Activated effector memory CD4-positive, alpha-beta T cell treated with Interleukin-2 at 50 U/mL for 16 hours (primary cell): ENCODE data around the gene GAGE12J.
"Not testable (repeated sequence)": the region's sequence is repeated elsewhere in the genome, so short reads cannot be mapped to it uniquely, and the experiment has no call there.

Experiments
- DNase-seq: peaks from one replicate; pipeline ENCODE4 v3.0.0-alpha.2; 2020

GAGE12J gene

DNA sequence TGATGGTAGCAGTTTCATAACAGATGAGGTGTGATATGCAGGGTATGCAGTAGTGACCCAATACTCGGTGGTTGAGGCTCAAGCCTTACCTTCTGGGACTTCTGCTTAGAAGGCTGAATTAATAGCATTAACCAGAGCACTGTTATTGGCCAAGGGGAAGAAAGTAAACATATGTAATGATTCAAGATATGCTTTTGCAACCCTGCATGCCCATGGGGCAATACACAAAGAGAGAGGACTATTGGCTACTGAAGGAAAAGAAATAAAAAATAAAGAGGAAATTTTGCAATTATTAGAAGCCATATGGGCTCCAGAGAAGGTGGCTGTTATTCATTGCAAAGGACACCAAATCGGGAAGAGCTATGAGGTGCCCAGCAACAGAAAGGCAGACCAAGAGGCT lies 9.7 kb upstream of the GAGE12J start:
- no peak for DNase-seq

DNA sequence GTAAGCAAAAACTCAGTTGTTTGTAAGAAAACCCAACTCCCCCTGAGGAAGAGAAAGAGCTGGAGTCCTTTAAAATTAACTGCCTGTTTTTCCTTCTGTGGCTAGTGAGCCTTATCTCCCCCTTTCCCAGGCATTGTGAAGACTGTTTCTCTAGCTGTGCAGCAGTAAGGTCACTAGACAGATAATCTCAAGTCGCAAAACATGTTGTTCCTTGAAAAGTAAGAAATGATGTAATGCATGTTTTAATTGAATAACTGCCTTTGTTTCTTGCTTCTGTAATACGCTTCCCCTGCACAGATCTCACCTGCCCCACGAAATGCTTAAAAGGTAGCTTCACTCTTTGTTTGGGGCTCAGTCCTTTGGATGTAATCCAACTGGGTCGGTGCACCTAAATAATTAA lies 5.8 kb upstream of the GAGE12J start:
- DNase-seq = no peak

DNA sequence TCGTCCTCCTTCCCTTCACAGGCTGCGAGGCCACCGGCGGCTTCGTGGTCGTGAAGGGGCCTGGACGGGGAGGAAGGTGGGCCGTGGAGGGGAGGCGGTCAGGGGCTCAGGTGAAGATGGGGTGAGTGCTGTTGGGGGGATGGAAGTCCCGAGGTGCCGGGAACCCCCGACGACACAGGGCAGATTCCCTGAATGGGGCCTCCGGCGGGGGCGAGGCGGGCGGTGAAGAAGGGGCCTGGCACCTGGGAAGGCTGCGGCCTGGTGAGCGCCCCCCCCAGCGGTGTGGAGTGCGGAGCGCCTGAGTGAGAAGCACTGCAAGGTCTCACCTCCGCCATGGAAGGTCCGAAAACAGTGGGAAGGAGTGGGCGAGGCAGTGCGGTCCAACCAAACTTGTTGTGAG lies 429 bp downstream of the GAGE12J start:
- DNase-seq = not testable (repeated sequence)

DNA sequence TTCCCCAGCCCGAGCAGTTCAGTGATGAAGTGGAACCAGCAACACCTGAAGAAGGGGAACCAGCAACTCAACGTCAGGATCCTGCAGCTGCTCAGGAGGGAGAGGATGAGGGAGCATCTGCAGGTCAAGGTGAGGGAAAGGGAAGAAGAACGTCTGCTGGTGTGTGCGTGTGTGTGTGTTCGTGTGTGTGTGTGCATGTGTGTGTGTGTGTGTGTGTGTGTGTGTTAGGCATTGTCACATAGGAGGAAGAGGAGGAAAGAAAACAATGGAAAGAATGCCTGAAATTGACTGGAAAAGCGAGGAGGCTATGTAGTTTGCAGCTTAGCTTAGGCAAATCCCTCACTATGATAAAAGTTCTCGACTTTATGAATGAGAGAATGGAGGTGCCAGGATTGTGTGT lies 1.9 kb downstream of the GAGE12J start:
- DNase-seq = not testable (repeated sequence)

DNA sequence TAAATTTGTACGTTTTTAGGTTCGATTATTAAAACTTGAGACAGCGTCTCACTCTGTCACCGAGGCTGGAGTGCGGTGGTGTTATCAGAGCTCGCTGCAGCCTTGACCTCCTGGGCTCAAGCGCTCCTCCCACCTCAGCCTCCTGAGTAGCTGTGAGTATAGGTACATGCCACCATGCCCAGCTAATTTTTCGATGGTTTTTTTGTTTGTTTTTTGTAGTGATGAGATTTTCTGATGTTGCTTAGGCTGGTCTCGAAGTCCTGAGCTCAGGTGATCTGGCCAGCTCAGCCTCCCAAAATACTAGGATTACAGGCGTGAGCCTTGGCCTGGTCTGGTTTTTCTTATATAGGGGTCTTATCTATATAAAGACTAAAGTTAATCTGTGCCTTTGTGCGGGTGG lies 8.6 kb downstream of the GAGE12J start:
- DNase-seq = not testable (repeated sequence)

DNA sequence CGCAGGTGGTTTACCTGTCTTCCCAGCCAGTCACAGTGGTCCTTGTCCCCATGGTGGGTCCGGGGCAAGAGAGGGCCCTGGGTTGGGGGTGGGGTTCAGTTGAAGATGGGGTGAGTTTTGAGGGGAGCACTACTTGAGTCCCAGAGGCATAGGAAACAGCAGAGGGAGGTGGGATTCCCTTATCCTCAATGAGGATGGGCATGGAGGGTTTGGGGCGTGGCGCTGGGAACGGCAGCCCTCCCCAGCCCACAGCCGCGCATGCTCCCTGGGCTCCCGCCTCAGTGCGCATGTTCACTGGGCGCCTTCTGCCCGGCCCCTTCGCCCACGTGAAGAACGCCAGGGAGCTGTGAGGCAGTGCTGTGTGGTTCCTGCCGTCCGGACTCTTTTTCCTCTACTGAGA lies 9.4 kb downstream of the GAGE12J start, which contains the start of gene GAGE13:
Gene GAGE13, plus strand, starts transcription at position 301 of the 400 bp plus-strand sequence. CDS start 1,156 bp downstream, outside the sequence.
- DNase-seq = not testable (repeated sequence)

DNA sequence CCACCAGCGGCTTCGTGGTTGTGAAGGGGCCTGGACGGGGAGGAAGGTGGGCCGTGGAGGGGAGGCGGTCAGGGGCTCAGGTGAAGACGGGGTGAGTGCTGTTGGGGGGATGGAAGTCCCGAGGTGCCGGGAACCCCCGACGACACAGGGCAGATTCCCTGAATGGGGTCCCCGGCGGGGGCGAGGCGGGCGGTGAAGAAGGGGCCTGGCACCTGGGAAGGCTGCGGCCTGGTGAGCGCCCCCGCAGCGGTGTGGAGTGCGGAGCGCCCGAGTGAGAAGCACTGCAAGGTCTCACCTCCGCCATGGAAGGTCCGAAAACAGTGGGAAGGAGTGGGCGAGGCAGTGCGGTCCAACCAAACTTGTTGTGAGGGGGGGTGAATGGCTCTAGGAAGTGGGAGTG lies 10.0 kb downstream of the GAGE12J start:
- not testable (repeated sequence) for DNase-seq

DNA sequence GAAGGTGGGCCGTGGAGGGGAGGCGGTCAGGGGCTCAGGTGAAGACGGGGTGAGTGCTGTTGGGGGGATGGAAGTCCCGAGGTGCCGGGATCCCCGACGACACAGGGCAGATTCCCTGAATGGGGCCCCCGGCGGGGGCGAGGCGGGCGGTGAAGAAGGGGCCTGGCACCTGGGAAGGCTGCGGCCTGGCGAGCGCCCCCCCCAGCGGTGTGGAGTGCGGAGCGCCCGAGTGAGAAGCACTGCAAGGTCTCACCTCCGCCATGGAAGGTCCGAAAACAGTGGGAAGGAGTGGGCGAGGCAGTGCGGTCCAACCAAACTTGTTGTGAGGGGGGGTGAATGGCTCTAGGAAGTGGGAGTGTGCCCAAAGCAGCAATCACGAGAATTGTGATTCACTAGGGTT lies 19.6 kb downstream of the GAGE12J start:
- not testable (repeated sequence) for DNase-seq

DNA sequence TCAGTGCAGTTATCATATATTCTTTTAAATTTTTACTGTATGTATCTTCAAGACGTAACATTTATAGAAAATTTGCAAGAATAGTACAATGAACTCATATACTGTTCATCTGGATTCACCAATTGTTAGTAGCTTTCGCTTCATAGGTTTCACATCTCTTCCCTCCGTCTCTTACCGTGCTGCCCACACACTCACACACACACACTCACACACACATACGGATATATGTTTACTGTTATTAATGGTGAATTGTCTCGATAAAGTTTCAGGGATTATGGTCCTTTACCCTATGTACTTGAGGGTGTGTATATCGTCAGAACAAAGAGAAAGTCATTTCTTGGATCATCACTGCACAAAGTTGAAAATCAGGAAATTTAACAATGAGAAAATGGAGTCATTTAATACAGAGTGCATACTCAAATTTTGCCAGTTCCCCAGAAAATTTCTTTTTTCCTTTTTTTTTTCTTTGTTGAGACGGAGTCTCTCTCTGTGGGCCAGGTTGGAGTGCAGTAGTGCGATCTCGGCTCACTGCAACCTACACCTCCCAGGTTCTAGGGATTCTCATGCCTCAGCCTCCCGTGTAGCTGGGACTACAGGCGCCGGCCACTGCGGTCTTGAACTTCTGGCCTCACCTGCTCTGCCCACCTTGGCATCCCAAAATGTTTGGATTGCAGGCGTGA lies 22.8 kb downstream of the GAGE12J start:
- not testable (repeated sequence) for DNase-seq

DNA sequence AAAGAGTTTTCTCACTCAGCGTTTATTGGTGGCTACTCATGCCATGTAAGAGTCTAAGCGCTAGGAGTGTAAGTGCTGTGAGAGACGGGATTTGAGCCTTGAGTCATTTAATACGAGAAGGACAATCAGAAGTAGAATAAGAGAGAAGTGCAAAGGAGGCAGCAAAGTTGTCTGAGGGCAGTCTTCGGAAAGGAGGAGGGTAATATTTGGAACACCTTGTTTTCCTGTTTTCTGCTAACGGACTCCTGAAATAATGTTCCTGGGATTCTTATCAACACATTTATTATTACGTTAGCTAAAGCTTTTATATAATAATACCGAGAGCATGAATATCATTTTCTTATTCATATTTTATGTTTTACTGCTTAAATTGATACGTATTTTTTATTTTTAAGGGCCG lies 23.6 kb downstream of the GAGE12J start:
- DNase-seq = not testable (repeated sequence)

DNA sequence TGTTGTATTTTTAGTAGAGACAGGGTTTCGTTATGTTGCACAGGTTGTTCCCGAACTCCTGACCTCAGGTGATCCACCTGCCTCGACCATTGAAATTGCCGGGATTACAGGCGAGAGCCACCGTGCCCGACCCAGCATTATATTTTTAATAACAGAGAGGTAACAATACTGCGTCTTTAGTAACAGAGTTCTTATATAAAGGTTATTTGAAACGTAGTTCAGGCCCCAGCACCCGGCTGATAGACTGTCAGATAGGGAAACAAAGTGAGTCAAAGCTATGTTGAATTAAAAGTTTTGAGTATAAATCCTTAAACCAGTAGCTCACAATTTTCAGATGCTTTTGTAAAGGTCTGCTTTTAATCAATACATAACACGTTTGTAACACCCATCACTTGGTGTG lies 24.3 kb downstream of the GAGE12J start:
- not testable (repeated sequence) for DNase-seq
